ENCODE measurements around the gene HOXA11.

GRCh38 chr7:27137640-27138315 is 47.3 kb downstream of the HOXA11 start:
- TF ChIP-seq CTCF (IDR thresholded peaks at IDR 0.05) (no peak), POLR2A (IDR thresholded peaks at IDR 0.05) (no peak), EP300 (IDR thresholded peaks at IDR 0.05; ENCODE audit: low read depth) (no peak)
